Right hindlimb (tissue), 1 donor: ENCODE results near the gene MMP24OS.

Experiments used
- DNase-seq: peaks from one replicate; pipeline ENCODE4 v3.0.0-alpha.2; 2018

The MMP24OS gene

DNA sequence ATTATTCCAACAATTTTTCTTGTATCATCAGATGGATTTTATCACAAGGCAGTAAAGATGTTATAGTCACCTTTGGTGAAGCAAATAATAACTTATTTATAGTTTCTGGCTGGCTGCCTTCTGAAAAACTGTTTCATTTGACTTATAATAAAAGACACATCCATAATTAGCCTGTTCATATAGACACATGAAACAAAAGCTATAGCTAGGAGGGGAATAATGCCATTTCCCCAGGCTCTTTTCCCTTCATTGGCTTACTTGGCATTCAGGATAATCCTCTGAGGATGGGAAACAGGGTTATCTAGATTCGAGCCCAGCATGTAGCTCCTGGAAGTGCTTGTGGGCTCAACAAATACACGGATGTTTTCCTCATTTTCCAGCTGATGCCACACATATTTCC is 33.9 kb downstream of the MMP24OS start:
- no peak for DNase-seq

- no peak for DNase-seq
These were observed 34.6 kb downstream of the MMP24OS start for GRCh38 chr20:35243317-35243716.

DNA sequence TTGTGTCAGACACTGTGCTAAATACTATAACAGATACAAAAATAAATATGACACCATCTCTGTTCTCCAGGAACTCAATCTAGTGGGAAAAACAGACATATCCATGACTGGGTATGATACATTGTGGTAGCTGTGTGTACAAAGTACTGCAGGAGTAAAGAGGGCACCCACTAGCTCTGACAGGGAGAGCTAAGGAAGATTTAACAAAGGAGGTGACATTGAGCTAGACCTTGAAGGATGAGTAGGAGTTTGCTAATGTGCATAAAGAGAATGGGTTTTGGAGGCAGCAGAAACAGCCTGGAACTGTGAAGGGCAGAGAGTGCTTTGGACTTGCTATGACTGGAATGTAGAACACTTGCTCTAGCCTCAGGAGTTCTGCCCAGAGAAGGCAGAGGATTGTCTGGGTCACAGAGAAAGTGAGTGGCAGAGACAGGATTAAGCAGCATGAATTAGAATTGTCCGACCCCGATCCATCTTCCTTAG is 37.1 kb downstream of the MMP24OS start:
- no peak for DNase-seq

DNA sequence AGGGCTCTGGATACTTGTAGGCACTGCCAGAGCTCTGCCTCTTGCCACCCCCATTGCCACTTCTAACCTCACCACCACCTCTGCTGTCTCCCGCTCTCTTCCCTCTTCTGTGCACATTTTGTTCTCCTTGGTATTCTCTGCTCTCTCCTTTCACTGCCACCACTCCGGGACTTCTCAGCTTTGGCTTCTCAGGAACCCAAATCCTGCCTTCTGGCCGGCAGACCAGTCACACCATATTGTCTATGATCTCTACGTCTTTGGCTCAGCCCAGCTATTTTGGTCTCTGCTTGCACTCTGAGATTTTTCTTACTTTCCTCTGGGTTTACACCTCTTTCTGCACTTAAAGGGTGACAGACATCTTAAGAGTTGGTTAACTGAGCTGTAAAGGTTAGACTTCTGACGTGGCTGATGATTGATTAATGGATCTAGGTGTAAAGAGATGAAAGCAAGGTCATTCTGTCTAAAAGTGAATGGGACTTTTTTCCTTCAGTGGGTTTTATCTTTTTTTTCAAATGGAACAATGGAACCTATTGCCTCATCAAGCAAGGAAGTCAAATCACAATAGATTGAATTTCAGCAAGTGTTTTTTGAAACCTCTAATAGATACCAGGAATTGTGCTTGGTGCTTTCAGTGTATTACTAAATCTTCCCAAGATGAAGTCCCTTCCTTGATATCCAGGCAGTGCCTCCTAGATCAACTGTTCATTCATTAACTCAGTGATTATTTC is 37.7 kb downstream of the MMP24OS start:
- DNase-seq: no peak

DNA sequence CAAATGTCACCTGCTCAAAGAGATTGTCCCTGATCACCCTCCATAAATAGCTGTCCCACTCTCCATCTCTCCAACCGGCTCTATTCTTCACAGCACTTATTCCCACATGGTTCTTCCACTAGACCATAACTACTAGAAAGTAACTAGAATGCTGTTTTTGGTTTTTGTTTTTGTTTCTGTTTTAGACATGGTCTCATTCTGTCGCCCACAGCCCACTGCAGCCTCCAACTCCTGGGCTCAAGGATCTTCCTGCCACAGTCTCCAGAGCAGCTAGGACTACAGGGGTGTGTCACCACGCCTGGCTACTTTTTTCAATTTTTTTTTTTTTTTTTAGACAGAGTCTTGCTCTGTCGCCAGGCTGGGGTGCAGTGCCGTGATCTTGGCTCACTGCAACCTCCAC is 39.2 kb downstream of the MMP24OS start:
- DNase-seq: no peak

GRCh38 chr20:35238170-35238569 is 39.8 kb downstream of the MMP24OS start:
- DNase-seq: no peak

DNA sequence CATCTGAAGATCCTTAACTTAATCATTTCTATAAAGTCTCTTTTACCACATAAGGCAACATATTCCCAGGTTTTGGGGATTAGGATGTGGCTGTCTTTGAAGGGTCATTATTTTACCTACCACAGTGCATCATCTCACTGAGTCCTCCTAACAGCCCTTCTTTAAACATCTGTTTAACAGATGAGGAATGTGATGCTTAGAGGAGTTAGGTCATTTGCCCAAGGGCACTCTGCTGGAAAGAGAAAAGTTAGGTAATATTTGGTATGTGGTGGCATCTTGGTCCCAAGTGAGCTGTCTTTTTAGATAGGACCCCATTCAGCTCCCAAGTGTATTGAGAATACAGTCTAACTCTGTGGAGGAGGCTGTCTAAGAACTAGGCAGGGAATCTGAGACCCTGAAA is 40.4 kb downstream of the MMP24OS start:
- no peak for DNase-seq

- DNase-seq: no peak
These were observed 42.0 kb downstream of the MMP24OS start for GRCh38 chr20:35235881-35236280.

GRCh38 chr20:35232575-35232974 is 45.3 kb downstream of the MMP24OS start:
- no peak for DNase-seq

GRCh38 chr20:35226884-35227681 is 50.8 kb downstream of the MMP24OS start:
- DNase-seq: peak; percentile 70
